Measurements from ENCODE around the gene DCHS2.

Gene DCHS2

GRCh38 chr4:154313004-154313585, 178.5 kb downstream of the DCHS2 start:
- ChIA-PET POLR2A (no interaction called here), CTCF (interaction anchor here (1.0 to 1.2 kb wide), 2 partner anchors 523 to 527 kb away, joined by 3 read pairs; no protein-coding TSS in a partner anchor)
- H3K4me3 ChIP-seq (ENCODE audit: low read depth, low read length), result no peak overlapping the region
- no peak for DNase-seq (ENCODE audit: low read depth, low spot score)
- TF ChIP-seq, protein P1, sequence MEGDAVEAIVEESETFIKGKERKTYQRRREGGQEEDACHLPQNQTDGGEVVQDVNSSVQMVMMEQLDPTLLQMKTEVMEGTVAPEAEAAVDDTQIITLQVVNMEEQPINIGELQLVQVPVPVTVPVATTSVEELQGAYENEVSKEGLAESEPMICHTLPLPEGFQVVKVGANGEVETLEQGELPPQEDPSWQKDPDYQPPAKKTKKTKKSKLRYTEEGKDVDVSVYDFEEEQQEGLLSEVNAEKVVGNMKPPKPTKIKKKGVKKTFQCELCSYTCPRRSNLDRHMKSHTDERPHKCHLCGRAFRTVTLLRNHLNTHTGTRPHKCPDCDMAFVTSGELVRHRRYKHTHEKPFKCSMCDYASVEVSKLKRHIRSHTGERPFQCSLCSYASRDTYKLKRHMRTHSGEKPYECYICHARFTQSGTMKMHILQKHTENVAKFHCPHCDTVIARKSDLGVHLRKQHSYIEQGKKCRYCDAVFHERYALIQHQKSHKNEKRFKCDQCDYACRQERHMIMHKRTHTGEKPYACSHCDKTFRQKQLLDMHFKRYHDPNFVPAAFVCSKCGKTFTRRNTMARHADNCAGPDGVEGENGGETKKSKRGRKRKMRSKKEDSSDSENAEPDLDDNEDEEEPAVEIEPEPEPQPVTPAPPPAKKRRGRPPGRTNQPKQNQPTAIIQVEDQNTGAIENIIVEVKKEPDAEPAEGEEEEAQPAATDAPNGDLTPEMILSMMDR (IDR thresholded peaks at IDR 0.05; ENCODE audit: insufficient read depth, low read length, missing control alignments), result no peak

DNA sequence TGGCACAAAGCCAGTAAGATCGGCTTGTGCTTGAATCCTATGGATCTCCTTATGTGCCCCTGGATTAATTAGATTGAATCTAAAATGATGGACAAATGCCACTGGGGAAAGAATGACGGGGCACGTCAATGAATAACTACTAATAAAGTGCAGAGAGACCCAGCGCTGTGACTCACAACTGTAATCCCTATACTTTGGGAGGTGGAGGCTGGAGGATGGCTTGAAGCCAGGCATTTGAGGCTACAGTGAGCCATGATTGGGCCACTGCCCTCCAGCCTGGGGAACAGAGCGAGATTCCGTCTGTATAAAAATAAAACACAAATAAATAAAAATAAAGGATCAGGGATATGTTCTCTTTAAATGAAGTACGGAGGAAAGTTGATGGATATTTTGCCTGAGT, 179.4 kb downstream of the DCHS2 start:
- POLR2A ChIA-PET, result no interaction called here
- DNase-seq (ENCODE audit: low read depth, low spot score), result no peak
- no peak overlapping the region for H3K4me3 ChIP-seq (ENCODE audit: low read depth, low read length)
- CTCF ChIA-PET, result no interaction called here
- TF ChIP-seq, protein P1 (IDR thresholded peaks at IDR 0.05; ENCODE audit: insufficient read depth, low read length, missing control alignments), result no peak

GRCh38 chr4:154310578-154310977, 181.0 kb downstream of the DCHS2 start:
- CTCF ChIA-PET, result no interaction called here
- POLR2A ChIA-PET, result no interaction called here

DNA sequence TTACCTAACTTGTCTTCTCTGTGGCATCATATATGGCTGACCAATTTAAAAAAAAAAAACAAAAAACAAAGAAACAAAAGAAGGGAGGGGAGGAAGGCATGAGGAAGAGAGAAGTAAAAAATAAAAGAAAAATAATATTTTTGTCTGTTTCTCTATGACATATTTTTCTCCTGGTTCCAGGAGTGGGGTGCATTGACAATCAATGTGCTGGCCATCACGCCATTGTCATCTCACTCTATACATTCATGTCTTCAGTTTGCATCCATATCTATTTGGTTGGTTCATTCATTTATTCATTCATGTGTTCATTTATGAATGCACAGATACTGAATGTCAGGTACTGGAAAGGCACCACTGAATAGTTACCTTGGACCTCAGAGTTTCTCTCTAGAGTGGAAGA, 183.4 kb downstream of the DCHS2 start:
- POLR2A ChIA-PET, result no interaction called here
- DNase-seq (ENCODE audit: low read depth, low spot score), result no peak
- TF ChIP-seq, protein P1 (IDR thresholded peaks at IDR 0.05; ENCODE audit: insufficient read depth, low read length, missing control alignments), result no peak
- no peak overlapping the region for H3K4me3 ChIP-seq (ENCODE audit: low read depth, low read length)
- CTCF ChIA-PET, result no interaction called here

More at GRCh38 chr4:154310578-154310977, 181.0 kb downstream of the DCHS2 start:
- no peak for DNase-seq (ENCODE audit: low read depth, low spot score)
- TF ChIP-seq, protein P1 (IDR thresholded peaks at IDR 0.05; ENCODE audit: insufficient read depth, low read length, missing control alignments), result no peak
- H3K4me3 ChIP-seq (ENCODE audit: low read depth, low read length), result no peak overlapping the region

DNA sequence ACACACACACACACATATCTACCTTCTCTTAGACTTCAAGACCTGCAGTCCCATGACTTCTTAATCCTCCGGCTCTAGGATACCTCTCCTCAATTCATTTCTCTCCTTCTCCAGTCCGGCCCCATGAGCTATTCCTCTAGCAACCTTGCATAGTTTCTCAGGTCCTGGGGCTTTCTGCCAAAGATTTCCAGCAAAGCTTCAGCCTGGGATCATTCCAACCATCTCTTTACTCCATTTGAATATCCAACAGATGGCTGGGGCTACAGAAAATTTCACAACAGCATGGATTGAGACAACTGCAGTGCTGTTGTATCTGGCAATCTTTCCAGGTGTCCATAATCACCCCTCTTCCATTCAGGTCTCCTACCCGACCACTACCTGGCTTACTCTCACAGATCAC, 184.1 kb downstream of the DCHS2 start:
- CTCF ChIA-PET, result no interaction called here
- POLR2A ChIA-PET, result no interaction called here
- TF ChIP-seq, protein P1 (IDR thresholded peaks at IDR 0.05; ENCODE audit: insufficient read depth, low read length, missing control alignments), result no peak
- no peak for DNase-seq (ENCODE audit: low read depth, low spot score)
- no peak overlapping the region for H3K4me3 ChIP-seq (ENCODE audit: low read depth, low read length)

DNA sequence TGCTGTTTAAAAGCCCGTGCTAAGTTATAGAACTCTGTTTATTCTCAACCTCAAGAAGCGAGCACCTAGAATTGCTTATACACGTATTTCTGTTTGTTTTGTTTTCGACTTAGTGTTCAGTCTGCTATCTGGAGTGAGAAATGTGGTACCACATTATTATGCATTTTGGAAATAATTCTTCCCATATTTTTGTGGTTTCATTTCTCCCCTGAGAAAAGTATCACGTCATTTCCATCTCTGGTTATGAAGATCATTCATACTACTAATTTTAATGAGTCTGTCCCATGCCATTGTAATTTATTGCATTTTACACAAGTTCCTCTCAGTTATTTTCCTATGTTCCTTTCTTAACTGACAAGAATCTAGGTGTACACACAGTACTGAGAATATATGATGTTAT, 186.0 kb downstream of the DCHS2 start:
- TF ChIP-seq, protein P1 (IDR thresholded peaks at IDR 0.05; ENCODE audit: insufficient read depth, low read length, missing control alignments), result no peak
- H3K4me3 ChIP-seq (ENCODE audit: low read depth, low read length), result no peak overlapping the region
- POLR2A ChIA-PET, result no interaction called here
- DNase-seq (ENCODE audit: low read depth, low spot score), result no peak
- CTCF ChIA-PET, result no interaction called here
